Mesothelial cell of epicardium (in vitro differentiated cells): ENCODE results near the gene OTOP3. TPM values are rescaled to one million over a fixed set of nuclear protein-coding genes. Genes with fewer than 3 reads are reported as not detected.
A peak's percentile ranks its signal among the peaks of the same experiment; 100 is the strongest.
"Not testable (repeated sequence)": the region's sequence is repeated elsewhere in the genome, so short reads cannot be mapped to it uniquely, and the experiment has no call there.

Source experiments
- DNase-seq, 2 experiments: peaks; one replicate each; pipeline ENCODE4 v3.0.0; 2021; ENCODE audit warnings: low spot score in 2 of 2; ENCODE audit not compliant: unreplicated experiment in 2 of 2
- H3K27ac Mint-ChIP-seq: 2 replicates; pipeline ENCODE4 v1.8.0; 2021; ENCODE audit warnings: mixed read lengths
- H3K27me3 Mint-ChIP-seq: 2 replicates; pipeline ENCODE4 v1.8.0; 2021; ENCODE audit warnings: low read depth, mixed read lengths
- H3K36me3 Mint-ChIP-seq: 2 replicates; pipeline ENCODE4 v1.8.0; 2021; ENCODE audit warnings: mixed read lengths
- H3K4me1 Mint-ChIP-seq: 2 replicates; pipeline ENCODE4 v1.8.0; 2021; ENCODE audit warnings: mixed read lengths
- H3K4me3 Mint-ChIP-seq: 2 replicates; pipeline ENCODE4 v1.8.0; 2021; ENCODE audit warnings: mild to moderate bottlenecking, moderate library complexity, mixed read lengths
- H3K9me3 Mint-ChIP-seq: 2 replicates; pipeline ENCODE4 v1.8.0; 2021; ENCODE audit warnings: mixed read lengths
- total RNA-seq: library from RNA; stranded (reverse); gene quantifications from 3 replicates; pipeline ENCODE4 v1.2.1, GENCODE V29; 2021
- TF ChIP-seq, protein P1 (sequence below): fragments of 200-600 bp; sonication (generic); IDR thresholded peaks from one replicate; pipeline ENCODE4 v1.5.0; 2021; ENCODE audit warnings: antibody characterized with exemption; ENCODE audit not compliant: unreplicated experiment

Gene OTOP3
- total RNA-seq, 1 donor from 2014 or later: not detected

DNA sequence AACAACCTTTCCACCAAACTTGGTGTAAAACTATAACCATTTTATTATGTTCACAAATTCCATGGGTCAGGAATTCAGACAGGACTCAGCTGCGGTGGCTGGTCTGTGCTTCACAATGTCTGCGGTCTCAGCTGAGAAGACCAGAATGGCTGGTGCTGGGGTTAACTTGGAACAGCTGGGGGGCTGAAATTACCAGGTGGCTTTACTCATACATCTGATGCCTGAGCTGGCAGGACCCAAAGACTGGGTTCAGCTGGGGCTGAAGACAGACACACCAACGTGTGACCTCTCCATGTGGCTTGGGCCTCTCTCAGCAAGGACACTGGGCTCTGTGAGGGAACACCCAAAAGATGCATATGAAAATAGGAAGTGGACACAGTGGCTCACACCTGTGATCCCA lies 42.5 kb downstream of the OTOP3 start:
- H3K27me3 Mint-ChIP-seq: peaks cover 24% of the 10 kb centered on the region
- H3K36me3 Mint-ChIP-seq: no peaks in the 10 kb centered on the region
- H3K4me3 Mint-ChIP-seq: no peak overlapping the region
- no peak for DNase-seq
- no peaks in the 10 kb centered on the region for H3K9me3 Mint-ChIP-seq
- peaks cover 9% of the 10 kb centered on the region for H3K4me1 Mint-ChIP-seq
- TF ChIP-seq, protein P1, sequence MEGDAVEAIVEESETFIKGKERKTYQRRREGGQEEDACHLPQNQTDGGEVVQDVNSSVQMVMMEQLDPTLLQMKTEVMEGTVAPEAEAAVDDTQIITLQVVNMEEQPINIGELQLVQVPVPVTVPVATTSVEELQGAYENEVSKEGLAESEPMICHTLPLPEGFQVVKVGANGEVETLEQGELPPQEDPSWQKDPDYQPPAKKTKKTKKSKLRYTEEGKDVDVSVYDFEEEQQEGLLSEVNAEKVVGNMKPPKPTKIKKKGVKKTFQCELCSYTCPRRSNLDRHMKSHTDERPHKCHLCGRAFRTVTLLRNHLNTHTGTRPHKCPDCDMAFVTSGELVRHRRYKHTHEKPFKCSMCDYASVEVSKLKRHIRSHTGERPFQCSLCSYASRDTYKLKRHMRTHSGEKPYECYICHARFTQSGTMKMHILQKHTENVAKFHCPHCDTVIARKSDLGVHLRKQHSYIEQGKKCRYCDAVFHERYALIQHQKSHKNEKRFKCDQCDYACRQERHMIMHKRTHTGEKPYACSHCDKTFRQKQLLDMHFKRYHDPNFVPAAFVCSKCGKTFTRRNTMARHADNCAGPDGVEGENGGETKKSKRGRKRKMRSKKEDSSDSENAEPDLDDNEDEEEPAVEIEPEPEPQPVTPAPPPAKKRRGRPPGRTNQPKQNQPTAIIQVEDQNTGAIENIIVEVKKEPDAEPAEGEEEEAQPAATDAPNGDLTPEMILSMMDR: no peak
- no peak overlapping the region for H3K27ac Mint-ChIP-seq

DNA sequence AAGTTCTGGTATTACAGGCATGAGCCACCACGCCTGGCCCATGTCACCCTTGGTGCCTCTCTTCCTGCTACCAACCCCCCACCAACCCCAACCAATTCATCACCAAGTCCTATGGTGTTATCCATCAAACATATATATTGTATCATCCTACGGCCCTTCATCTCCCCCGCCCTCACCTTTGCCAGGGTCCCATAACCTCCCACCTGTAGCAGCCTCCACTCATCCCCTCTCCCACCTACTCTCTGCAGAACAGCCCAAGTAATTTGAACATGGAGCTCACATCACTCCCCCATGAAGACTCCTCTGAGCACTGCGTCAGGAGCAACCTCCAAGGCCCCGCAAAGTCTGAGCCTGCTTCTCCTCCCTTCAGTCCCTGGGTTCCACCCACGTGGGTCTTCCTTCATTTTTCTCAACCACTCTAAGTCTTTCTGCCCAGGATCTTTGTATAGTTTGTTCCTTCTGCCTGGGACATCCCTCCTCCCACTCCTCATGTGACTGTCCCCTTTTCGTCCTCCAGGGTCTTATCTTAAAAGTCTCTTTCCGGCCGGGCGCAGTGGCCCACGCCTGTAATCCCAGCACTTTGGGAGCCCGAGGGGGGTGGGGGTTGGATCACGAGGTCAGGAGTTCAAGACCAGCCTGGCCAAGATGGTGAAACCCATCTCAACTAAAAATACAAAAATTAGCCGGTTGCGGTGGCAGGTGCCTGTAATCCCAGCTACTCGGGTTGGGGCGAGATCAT lies 43.9 kb downstream of the OTOP3 start:
- Mint-ChIP-seq H3K4me3 (no peak overlapping the region), H3K36me3 (no peaks in the 10 kb centered on the region), H3K27me3 (peaks cover 15% of the 10 kb centered on the region), H3K9me3 (no peaks in the 10 kb centered on the region), H3K4me1 (peaks cover 9% of the 10 kb centered on the region), H3K27ac (no peak overlapping the region)
- TF ChIP-seq, protein P1: no peak
- DNase-seq: no peak

DNA sequence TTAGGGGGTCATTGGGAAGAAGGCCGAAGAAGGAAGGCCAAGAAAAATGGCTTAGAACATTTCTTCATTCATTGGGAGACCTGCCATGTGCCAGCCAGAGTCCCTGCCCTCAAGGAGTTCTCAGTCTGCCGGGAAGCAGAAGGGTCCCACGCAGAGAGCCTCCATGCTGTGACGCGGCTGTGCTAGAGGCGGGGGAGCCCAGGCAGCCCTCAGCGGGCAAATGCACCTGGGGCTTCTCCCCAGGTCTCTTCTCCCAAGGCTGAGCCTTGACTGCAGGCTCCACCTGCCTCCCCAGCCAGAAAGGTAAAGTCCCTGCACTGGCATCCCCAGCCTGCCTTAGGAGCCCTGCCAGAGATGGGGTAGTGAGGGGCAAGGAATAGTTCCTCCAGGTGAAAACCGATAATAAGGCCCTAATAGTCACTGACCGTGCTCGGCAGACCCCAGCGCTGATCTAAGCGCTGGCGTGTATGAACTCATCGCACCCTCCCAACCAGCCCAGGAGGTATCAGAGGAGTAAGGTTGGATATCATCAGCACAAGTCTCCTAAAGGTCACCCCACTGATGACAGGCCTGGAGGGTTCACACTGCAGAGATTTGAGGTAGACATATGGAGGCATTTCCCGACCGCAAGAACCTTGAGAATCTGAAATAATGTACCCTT lies 45.8 kb downstream of the OTOP3 start:
- TF ChIP-seq, protein P1: no peak
- Mint-ChIP-seq H3K4me1 (peaks cover 8% of the 10 kb centered on the region), H3K36me3 (no peaks in the 10 kb centered on the region), H3K27ac (peak overlapping the region; percentile 81), H3K9me3 (no peaks in the 10 kb centered on the region), H3K4me3 (peak overlapping the region; percentile 81), H3K27me3 (peaks cover 3% of the 10 kb centered on the region)
- DNase-seq: no peak

DNA sequence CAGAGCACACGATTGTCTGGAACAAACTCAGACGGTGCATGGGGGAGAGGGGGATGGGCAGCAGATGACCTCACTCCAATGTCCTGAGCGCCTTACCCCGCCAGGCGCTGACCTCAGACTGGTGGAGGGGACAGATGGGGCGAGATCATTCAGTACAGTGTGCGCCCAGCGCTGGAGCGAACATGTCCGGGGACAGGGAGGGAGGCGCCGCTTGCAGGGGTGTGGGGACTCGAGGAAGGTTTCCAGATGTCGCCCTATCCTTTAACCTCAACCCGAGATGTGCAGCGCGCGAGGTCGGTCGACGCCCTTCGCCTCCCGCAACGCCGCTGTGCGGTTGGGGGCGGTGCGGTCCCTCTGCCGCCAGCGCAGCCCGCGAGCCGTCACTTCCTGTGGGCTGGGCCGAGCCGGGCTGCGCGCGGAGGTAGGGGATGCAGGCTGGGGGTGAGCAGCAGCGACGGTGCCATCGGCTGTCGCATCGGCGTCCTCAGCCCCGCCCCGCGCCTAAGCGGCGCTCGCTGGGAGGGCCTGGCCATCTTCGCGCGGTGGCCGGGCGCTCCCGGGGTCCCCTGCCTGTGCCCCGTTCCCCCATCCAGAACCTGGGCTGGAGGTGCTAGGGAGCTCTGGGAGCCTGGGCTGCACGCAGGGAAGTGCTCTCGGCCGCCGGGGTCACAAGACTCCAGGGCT lies 46.4 kb downstream of the OTOP3 start:
- TF ChIP-seq, protein P1: no peak
- H3K27ac Mint-ChIP-seq: peak overlapping the region; percentile 81
- H3K4me1 Mint-ChIP-seq: peaks cover 10% of the 10 kb centered on the region
- peak overlapping the region; percentile 81 for H3K4me3 Mint-ChIP-seq
- H3K9me3 Mint-ChIP-seq: no peaks in the 10 kb centered on the region
- peaks cover 3% of the 10 kb centered on the region for H3K27me3 Mint-ChIP-seq
- DNase-seq: peak; percentile 58 to 75
- H3K36me3 Mint-ChIP-seq: no peaks in the 10 kb centered on the region

DNA sequence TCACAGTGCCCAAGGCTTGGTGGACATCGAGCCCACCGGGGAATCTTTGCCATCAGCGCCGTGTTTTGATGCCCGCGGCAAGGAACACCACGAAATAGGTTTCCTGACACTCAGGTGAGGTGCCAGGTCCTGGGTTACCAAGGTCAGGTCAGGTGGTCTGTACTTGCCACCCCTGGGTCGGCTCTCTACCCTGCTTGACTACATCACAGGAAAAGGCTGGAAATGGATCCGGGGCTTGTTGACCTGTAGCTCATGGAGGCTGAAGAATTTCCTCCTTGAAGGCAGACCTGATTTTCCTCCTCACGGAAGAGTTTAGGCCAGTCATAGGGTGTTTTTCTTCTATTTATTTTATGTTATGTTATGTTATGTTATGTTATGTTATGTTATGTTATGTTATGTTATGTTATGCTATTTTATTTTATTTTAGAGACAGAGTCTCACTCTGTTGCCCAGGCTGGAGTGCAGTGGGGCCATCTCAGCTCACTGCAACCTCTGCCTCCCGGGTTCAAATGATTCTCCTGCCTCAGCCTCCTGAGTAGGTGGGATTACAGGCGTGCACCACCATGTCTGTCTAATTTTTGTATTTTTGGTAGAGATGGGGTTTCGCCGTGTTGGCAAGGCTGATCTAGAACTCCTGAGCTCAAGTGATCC lies 47.1 kb downstream of the OTOP3 start:
- Mint-ChIP-seq H3K4me3 (peak overlapping the region; percentile 81), H3K4me1 (peaks cover 12% of the 10 kb centered on the region)
- not testable (repeated sequence) for H3K36me3 Mint-ChIP-seq, H3K27ac Mint-ChIP-seq, H3K27me3 Mint-ChIP-seq, H3K9me3 Mint-ChIP-seq, DNase-seq

DNA sequence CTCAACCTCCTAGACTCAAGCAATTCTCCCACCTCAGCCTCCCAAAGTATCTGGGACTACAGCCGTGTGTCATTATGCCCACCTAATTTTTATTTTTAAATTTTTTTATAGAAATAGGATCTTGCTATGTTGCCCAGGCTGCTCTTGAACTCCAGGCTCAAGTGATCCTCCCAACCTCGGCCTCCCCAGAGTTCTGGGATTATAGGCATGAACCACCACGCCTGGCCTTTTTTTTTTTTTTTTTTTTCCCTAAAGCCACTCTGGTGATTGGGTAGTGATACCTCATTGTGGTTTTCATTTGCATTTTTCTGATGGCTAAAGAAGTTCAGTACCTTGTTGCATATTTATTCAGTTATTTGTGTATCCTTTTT lies 50.5 kb downstream of the OTOP3 start:
- no peak overlapping the region for H3K27ac Mint-ChIP-seq
- no peaks in the 10 kb centered on the region for H3K36me3 Mint-ChIP-seq

More for the DNA sequence above, 50.5 kb downstream of the OTOP3 start:
- DNase-seq: no peak
- no peaks in the 10 kb centered on the region for H3K27me3 Mint-ChIP-seq
- no peaks in the 10 kb centered on the region for H3K9me3 Mint-ChIP-seq
- H3K4me3 Mint-ChIP-seq: no peak overlapping the region
- TF ChIP-seq, protein P1: no peak
- peaks cover 20% of the 10 kb centered on the region for H3K4me1 Mint-ChIP-seq
